CD14-positive monocyte (primary cell): Measurements from ENCODE around the gene KCTD18. TPM values are rescaled to one million over a fixed set of nuclear protein-coding genes. Genes with fewer than 3 reads are reported as not detected.

ENCODE experiments used
- DNase-seq, 3 donors: peaks; one replicate each; pipeline ENCODE4 v3.0.0-alpha.2; 2011 to 2022
- H2AFZ ChIP-seq: 2 replicates; pipeline ENCODE4 v1.6.0; 2012; ENCODE audit warnings: mild to moderate bottlenecking, low read depth, low read length, inconsistent platforms; ENCODE audit not compliant: insufficient read depth, poor library complexity, severe bottlenecking
- H3K27ac ChIP-seq, 2 donors: 1 replicate in 1 of 2; 2 replicates in 1 of 2; pipeline ENCODE4 v1.5.1; 2012 to 2013; ENCODE audit warnings: low read length in 2 of 2, control low read depth in 1 of 2, inconsistent platforms in 1 of 2, low read depth in 1 of 2, mild to moderate bottlenecking in 1 of 2
- H3K27me3 ChIP-seq, 2 donors: one replicate each; pipeline versions ENCODE4 v1.6.0 to v1.6.1; 2011 to 2013; ENCODE audit warnings: low read length in 2 of 2; ENCODE audit not compliant: control insufficient read depth in 2 of 2, insufficient read depth in 2 of 2
- H3K36me3 ChIP-seq, 2 donors: replicated peaks in 1 of 2; 1 replicate in 1 of 2; 2 replicates in 1 of 2; pipeline versions ENCODE4 v1.5.1 to v1.6.1; 2012 to 2013; ENCODE audit warnings: low read length in 2 of 2, control low read depth in 1 of 2, inconsistent platforms in 1 of 2, mild to moderate bottlenecking in 1 of 2; ENCODE audit not compliant: insufficient read depth in 2 of 2, control insufficient read depth in 1 of 2
- H3K4me1 ChIP-seq, 2 donors: 1 replicate in 1 of 2; 2 replicates in 1 of 2; pipeline versions ENCODE4 v1.5.1 to v1.6.1; 2012 to 2013; ENCODE audit warnings: low read length in 2 of 2, control low read depth in 1 of 2, inconsistent platforms in 1 of 2, mild to moderate bottlenecking in 1 of 2, moderate library complexity in 1 of 2; ENCODE audit not compliant: insufficient read depth in 2 of 2, control insufficient read depth in 1 of 2
- H3K4me2 ChIP-seq: replicated peaks from 2 replicates; pipeline ENCODE3; 2012; ENCODE audit warnings: low read length, moderate library complexity, mild to moderate bottlenecking; ENCODE audit not compliant: poor library complexity, severe bottlenecking; ENCODE audit errors: extremely low read depth
- H3K4me3 ChIP-seq, 3 experiments: fragments of 200-600 bp in 1 of 3; sonication (generic) in 1 of 3; replicated peaks in 1 of 3; 1 replicate in 2 of 3; 2 replicates in 1 of 3; pipeline ENCODE4 v1.5.1; 2011 to 2013; ENCODE audit warnings: low read length in 3 of 3, mild to moderate bottlenecking in 3 of 3, control low read depth in 2 of 3, low read depth in 2 of 3, inconsistent platforms in 1 of 3, moderate library complexity in 1 of 3
- H3K79me2 ChIP-seq: 2 replicates; pipeline ENCODE4 v1.6.0; 2012; ENCODE audit warnings: mild to moderate bottlenecking, control low read depth, inconsistent platforms, low read length, moderate library complexity; ENCODE audit not compliant: insufficient read depth
- H3K9ac ChIP-seq: 2 replicates; pipeline ENCODE4 v1.6.0; 2017; ENCODE audit warnings: low read length, mild to moderate bottlenecking; ENCODE audit not compliant: insufficient read depth, poor library complexity, severe bottlenecking
- H3K9me3 ChIP-seq, 2 donors: replicated peaks in 1 of 2; 1 replicate in 1 of 2; 2 replicates in 1 of 2; pipeline versions ENCODE4 v1.5.1 to v1.6.1; 2012 to 2013; ENCODE audit warnings: low read length in 2 of 2, control low read depth in 1 of 2; ENCODE audit not compliant: control insufficient read depth in 1 of 2, insufficient read depth in 1 of 2
- H4K20me1 ChIP-seq: 2 replicates; pipeline ENCODE4 v1.6.0; 2012; ENCODE audit warnings: mild to moderate bottlenecking, low read length, control low read depth, moderate library complexity; ENCODE audit not compliant: insufficient read depth
- H3K27ac Mint-ChIP-seq, 7 donors: one replicate each; pipeline ENCODE4 v1.8.0; 2020; ENCODE audit warnings: mild to moderate bottlenecking in 7 of 7, mixed read lengths in 7 of 7, moderate library complexity in 6 of 7, inconsistent platforms in 2 of 7
- H3K27me3 Mint-ChIP-seq, 3 donors: one replicate each; pipeline ENCODE4 v1.8.0; 2021 to 2022; ENCODE audit warnings: low read depth in 3 of 3, mild to moderate bottlenecking in 3 of 3, mixed read lengths in 3 of 3, moderate library complexity in 3 of 3, inconsistent platforms in 1 of 3
- H3K36me3 Mint-ChIP-seq, 2 donors: one replicate each; pipeline ENCODE4 v1.8.0; 2020; ENCODE audit warnings: mixed read lengths in 2 of 2, inconsistent platforms in 1 of 2, mild to moderate bottlenecking in 1 of 2
- H3K4me1 Mint-ChIP-seq: one replicate; pipeline ENCODE4 v1.8.0; 2020; ENCODE audit warnings: mild to moderate bottlenecking, mixed read lengths
- H3K4me3 Mint-ChIP-seq, 2 donors: one replicate each; pipeline ENCODE4 v1.8.0; 2020; ENCODE audit warnings: mild to moderate bottlenecking in 2 of 2, mixed read lengths in 2 of 2, moderate library complexity in 1 of 2
- H3K9me3 Mint-ChIP-seq, 7 donors: one replicate each; pipeline ENCODE4 v1.8.0; 2020 to 2022; ENCODE audit warnings: mixed read lengths in 7 of 7, mild to moderate bottlenecking in 6 of 7, moderate library complexity in 6 of 7, inconsistent platforms in 2 of 7
- CTCF ChIP-seq: fragments of 200-600 bp; IDR thresholded peaks from one replicate; pipeline ENCODE4 v1.8.0; 2022; ENCODE audit warnings: antibody characterized with exemption, mild to moderate bottlenecking
- WGBS: methylation state at CpG from one replicate; pipeline ENCODE4 v1.1.5; 2013; ENCODE audit warnings: missing lambda C conversion rate; ENCODE audit not compliant: insufficient coverage; 5-methylcytosine and 5-hydroxymethylcytosine counted together
- intact Hi-C, 2 donors: fragments of 100-400 bp; cut with micrococcal nuclease; formaldehyde crosslinking; loops; one replicate each; pipeline versions ENCODE4 v1.15.0 to v1.15.1; 2023
- polyA plus RNA-seq, 3 donors: library from polyadenylated mRNA; depleted of rRNA in 1 of 3; unstranded in 2 of 3; stranded (reverse) in 1 of 3; fragments of 300-500 nt in 2 of 3; fragments of >200 nt in 1 of 3; fragmentation: Illumina TruSeq in 2 of 3; gene quantifications; 1 replicate in 2 of 3; 2 replicates in 1 of 3; pipeline ENCODE4 v1.2.3, GENCODE V29; 2012 to 2021

Gene KCTD18
- polyA plus RNA-seq, 3 donors, result 9.7 to 14.6 (median 11.8) TPM

GRCh38 chr2:200466425-200467418 is 43.1 kb downstream of the KCTD18 start:
- Mint-ChIP-seq H3K27ac (no peak overlapping the region), H3K4me3 (no peak overlapping the region), H3K4me1 (peaks cover 3% of the 10 kb centered on the region), H3K27me3 (no peaks in the 10 kb centered on the region), H3K36me3 (peaks cover 15 to 22% of the 10 kb centered on the region in 2 donors), H3K9me3 (no peaks in the 10 kb centered on the region)
- no peaks in the 10 kb centered on the region for H3K79me2 ChIP-seq
- H3K27me3 ChIP-seq, result no peaks in the 10 kb centered on the region
- DNase-seq, result no peak
- H3K27ac ChIP-seq, result no peak overlapping the region
- no peaks in the 10 kb centered on the region for H4K20me1 ChIP-seq
- H3K4me3 ChIP-seq, result no peak overlapping the region
- H3K4me2 ChIP-seq, result no peak overlapping the region
- H3K9ac ChIP-seq, result no peak overlapping the region
- no peaks in the 10 kb centered on the region for H3K4me1 ChIP-seq
- H3K36me3 ChIP-seq, result peaks cover 0 to 29% of the 10 kb centered on the region in 2 donors
- H2AFZ ChIP-seq, result no peak overlapping the region
- 91% methylated on average over 6 of the region's 12 CpGs for WGBS
- TF ChIP-seq CTCF, result no peak
- no peaks in the 10 kb centered on the region for H3K9me3 ChIP-seq
- intact Hi-C loops, result no loop called here

GRCh38 chr2:200463452-200463851 is 46.4 kb downstream of the KCTD18 start:
- no peak for TF ChIP-seq CTCF
- no peaks in the 10 kb centered on the region for H3K9me3 Mint-ChIP-seq
- intact Hi-C loops, result no loop called here
- Histone ChIP-seq H3K9ac (no peak overlapping the region), H3K4me1 (no peaks in the 10 kb centered on the region), H3K9me3 (no peaks in the 10 kb centered on the region), H3K4me3 (no peak overlapping the region), H3K79me2 (no peaks in the 10 kb centered on the region), H2AFZ (no peak overlapping the region), H4K20me1 (no peaks in the 10 kb centered on the region), H3K4me2 (no peak overlapping the region), H3K27me3 (no peaks in the 10 kb centered on the region), H3K27ac (no peak overlapping the region), H3K36me3 (peaks cover 0 to 12% of the 10 kb centered on the region in 2 donors)
- H3K36me3 Mint-ChIP-seq, result peaks cover 6 to 12% of the 10 kb centered on the region in 2 donors
- WGBS, result no CpG with 5 or more reads among the region's 2 CpGs
- no peaks in the 10 kb centered on the region for H3K27me3 Mint-ChIP-seq
- H3K4me3 Mint-ChIP-seq, result no peak overlapping the region
- no peak for DNase-seq
- H3K4me1 Mint-ChIP-seq, result no peaks in the 10 kb centered on the region
- H3K27ac Mint-ChIP-seq, result no peak overlapping the region
